ENCODE results near the gene TRAPPC11.

TRAPPC11 gene

DNA sequence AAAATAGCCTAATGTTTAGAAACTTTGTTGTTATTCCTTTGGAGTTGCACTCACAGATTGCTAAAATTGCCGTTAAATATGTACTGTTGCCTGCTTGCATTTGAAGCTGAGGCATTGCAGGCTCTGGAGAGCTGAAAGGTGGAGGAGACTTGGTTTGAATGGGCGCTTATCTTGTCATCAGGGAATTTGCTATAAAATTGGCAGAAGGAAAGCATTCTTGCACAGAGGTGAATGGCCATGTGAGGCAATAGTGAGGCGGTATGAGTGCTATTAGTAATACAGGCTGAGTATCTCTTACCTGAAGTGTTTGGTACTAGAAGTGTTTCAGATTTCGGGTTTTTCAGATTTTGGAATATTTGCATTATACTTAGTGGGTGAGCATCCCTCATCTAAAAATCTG, 41.3 kb downstream of the TRAPPC11 start:
- in situ Hi-C loops (cut with HindIII; ENCODE audit: low sequenced_read_pairs), result no loop called here
- H3K4me3 ChIP-seq (ENCODE audit: low read depth, low read length), result no peak overlapping the region
- TF ChIP-seq, protein P1, sequence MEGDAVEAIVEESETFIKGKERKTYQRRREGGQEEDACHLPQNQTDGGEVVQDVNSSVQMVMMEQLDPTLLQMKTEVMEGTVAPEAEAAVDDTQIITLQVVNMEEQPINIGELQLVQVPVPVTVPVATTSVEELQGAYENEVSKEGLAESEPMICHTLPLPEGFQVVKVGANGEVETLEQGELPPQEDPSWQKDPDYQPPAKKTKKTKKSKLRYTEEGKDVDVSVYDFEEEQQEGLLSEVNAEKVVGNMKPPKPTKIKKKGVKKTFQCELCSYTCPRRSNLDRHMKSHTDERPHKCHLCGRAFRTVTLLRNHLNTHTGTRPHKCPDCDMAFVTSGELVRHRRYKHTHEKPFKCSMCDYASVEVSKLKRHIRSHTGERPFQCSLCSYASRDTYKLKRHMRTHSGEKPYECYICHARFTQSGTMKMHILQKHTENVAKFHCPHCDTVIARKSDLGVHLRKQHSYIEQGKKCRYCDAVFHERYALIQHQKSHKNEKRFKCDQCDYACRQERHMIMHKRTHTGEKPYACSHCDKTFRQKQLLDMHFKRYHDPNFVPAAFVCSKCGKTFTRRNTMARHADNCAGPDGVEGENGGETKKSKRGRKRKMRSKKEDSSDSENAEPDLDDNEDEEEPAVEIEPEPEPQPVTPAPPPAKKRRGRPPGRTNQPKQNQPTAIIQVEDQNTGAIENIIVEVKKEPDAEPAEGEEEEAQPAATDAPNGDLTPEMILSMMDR (IDR thresholded peaks at IDR 0.05; ENCODE audit: low read depth, low read length), result no peak
- no peak for DNase-seq (ENCODE audit: low read depth, low spot score)

DNA sequence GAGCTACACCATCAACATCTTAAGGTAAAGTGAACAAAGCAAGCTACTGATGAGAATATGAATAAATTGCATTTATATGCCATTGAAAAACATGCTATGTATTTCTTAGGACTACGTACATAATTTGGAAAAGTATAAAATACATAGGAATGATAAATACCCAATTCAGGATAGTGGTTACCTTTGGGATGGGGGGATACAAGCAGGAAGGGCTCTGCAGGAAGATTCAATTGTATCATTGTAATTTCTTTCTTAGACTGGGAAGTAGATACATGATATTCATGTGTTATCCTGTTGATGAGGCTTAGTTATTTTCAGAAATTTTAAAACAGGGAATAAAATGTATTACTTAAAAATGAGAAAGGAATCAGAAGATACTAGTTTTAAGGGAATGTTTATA, 43.4 kb downstream of the TRAPPC11 start:
- in situ Hi-C loops (cut with HindIII; ENCODE audit: low sequenced_read_pairs), result no loop called here
- DNase-seq (ENCODE audit: low read depth, low spot score), result no peak
- TF ChIP-seq, protein P1 (IDR thresholded peaks at IDR 0.05; ENCODE audit: low read depth, low read length), result no peak
- no peak overlapping the region for H3K4me3 ChIP-seq (ENCODE audit: low read depth, low read length)

DNA sequence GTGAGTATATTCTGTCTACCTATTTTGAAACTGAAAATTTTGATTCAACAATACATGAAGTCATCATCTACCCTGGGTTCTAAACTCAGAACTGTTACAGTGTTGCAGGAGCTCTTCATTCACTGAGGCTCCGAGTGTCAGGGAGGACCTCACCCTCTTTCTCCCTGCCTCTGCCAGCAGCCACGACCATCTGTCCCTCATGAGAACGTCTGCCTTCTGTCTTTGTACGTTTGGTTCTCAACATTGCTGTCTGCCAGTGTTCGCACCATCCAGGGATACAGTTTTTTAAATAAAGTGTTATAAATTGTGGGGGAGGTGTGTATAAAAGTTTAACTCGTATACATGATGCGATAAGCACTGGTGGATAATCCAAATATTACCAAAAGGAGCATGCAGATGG, 55.5 kb downstream of the TRAPPC11 start:
- in situ Hi-C loops (cut with HindIII; ENCODE audit: low sequenced_read_pairs), result no loop called here

DNA sequence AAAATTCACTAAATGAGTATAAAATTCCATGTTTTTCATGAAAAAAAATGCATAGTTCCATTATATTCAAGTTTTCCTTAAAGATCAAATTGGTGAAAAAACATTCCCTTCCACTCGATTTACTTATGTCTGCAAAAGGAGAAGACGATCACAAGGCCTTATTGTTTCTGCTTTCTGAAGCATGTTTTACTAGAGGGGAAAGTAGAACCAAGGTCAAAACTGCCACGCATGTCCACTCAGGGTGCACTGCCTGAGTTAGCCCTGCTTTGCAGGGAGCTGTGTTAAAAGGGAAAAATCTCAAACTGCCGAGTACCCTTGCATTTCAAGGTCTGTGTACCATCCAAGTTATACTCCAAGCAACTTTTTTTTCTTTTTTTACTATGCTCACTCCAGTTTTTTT, 57.2 kb downstream of the TRAPPC11 start:
- TF ChIP-seq, protein P1 (IDR thresholded peaks at IDR 0.05; ENCODE audit: low read depth, low read length), result no peak
- H3K4me3 ChIP-seq (ENCODE audit: low read depth, low read length), result no peak overlapping the region
- in situ Hi-C loops (cut with HindIII; ENCODE audit: low sequenced_read_pairs), result no loop called here
- DNase-seq (ENCODE audit: low read depth, low spot score), result no peak

More for the DNA sequence above, 55.5 kb downstream of the TRAPPC11 start:
- DNase-seq (ENCODE audit: low read depth, low spot score), result no peak
- TF ChIP-seq, protein P1 (IDR thresholded peaks at IDR 0.05; ENCODE audit: low read depth, low read length), result no peak
- no peak overlapping the region for H3K4me3 ChIP-seq (ENCODE audit: low read depth, low read length)

DNA sequence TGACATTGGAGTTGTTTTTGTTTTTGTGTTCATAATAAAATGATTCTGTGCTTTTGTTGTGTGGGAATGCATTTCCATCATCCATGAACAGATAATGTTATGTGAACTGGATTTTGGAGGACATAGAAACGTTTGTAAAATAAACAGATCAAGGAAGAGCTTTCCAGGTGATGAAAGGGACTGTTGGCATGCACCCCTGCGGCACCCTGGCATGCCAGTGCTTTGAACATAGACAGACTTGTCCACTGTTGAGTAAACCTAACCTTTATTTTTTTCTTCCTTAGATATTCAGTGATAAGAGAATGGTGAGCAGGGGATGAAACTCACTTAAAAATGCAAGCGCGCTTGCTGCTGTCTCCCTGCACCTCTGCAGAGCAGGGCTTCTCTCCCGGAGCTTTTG, 59.8 kb downstream of the TRAPPC11 start:
- TF ChIP-seq, protein P1 (IDR thresholded peaks at IDR 0.05; ENCODE audit: low read depth, low read length), result no peak
- no peak for DNase-seq (ENCODE audit: low read depth, low spot score)
- no peak overlapping the region for H3K4me3 ChIP-seq (ENCODE audit: low read depth, low read length)
- in situ Hi-C loops (cut with HindIII; ENCODE audit: low sequenced_read_pairs), result no loop called here

DNA sequence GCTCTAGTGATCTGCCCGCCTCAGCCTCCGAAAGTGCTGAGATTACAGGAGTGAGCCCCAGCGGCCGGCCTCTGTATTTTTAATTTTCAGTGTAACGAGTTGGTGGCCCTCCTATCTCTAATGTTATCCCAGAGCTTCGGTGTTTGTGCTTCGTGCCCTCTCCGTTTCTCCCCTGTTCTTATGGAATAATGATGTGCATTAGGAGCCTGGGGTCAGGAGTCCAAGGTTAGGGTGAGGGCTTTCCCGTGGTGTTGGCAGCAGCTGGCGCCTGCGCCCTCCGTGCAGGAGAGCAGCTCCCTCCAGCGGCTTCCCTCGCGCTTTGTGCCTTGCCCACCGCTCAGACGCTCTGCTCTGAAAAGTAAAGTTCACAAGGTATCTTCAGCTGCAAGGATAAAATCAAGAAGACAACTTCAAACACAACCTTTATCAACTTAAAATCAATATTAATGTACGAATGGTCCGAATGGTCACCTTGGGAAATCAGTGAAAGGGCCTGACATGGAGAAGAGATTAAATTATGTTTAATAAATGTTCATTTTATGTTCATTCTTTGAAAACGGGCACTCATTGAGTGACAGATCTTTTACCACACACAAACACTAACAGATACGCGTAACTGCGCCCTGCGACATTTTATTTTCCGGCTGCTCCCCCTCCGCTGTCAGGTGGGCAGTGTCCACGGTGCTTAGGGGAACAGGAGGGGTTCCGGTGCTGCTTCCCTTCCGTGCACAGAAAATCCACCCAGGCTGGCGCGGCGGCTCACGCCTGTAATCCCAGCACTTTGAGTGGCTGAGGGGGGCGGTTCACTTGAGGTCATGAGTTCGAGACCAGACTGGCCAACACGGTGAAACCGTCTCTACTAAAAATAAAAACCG, 62.4 kb downstream of the TRAPPC11 start:
- in situ Hi-C loops (cut with HindIII; ENCODE audit: low sequenced_read_pairs), result no loop called here
- DNase-seq (ENCODE audit: low read depth, low spot score), result peak; percentile 36
- no peak overlapping the region for H3K4me3 ChIP-seq (ENCODE audit: low read depth, low read length)
- TF ChIP-seq, protein P1 (IDR thresholded peaks at IDR 0.05; ENCODE audit: low read depth, low read length), result peak; percentile 68

Measured in astrocyte of the spinal cord (primary cell).